GM21447 (cell line): ENCODE results near the gene FAM193A.
A peak's percentile ranks its signal among the peaks of the same experiment; 100 is the strongest.
"Not testable (repeated sequence)": the region's sequence is repeated elsewhere in the genome, so short reads cannot be mapped to it uniquely, and the experiment has no call there.

ENCODE experiments used
- ATAC-seq: cut with Tn5 transposase; IDR thresholded peaks from one replicate; pipeline ENCODE4 v1.9.1; 2021; ENCODE audit not compliant: unreplicated experiment

Gene FAM193A

GRCh38 chr4:2536193-2537010 is at the start of gene FAM193A:
TSS of gene FAM193A (plus strand) at chr4:2536647. CDS start at chr4:2536916, 269 bp downstream.
- peak; percentile 83 for ATAC-seq

GRCh38 chr4:2486981-2487380 is 49.5 kb upstream of the FAM193A start:
- ATAC-seq, result no peak

- ATAC-seq, result peak; percentile 49
These were observed 48.8 kb upstream of the FAM193A start for GRCh38 chr4:2487632-2488031.

- no peak for ATAC-seq
These were observed 47.2 kb upstream of the FAM193A start for GRCh38 chr4:2489081-2489805.

- no peak for ATAC-seq
These were observed 46.5 kb upstream of the FAM193A start for GRCh38 chr4:2489841-2490552.

- no peak for ATAC-seq
These were observed 43.5 kb upstream of the FAM193A start for GRCh38 chr4:2492970-2493369.

- ATAC-seq, result no peak
These were observed 41.5 kb upstream of the FAM193A start for GRCh38 chr4:2494992-2495391.

- ATAC-seq, result no peak
These were observed 39.1 kb upstream of the FAM193A start for GRCh38 chr4:2497324-2497723.

- peak; percentile 96 for ATAC-seq
These were observed 38.5 kb upstream of the FAM193A start for GRCh38 chr4:2497931-2498330.

- ATAC-seq, result no peak
These were observed 35.9 kb upstream of the FAM193A start for GRCh38 chr4:2500547-2500946.

GRCh38 chr4:2501034-2501594 is 35.3 kb upstream of the FAM193A start:
- ATAC-seq, result no peak

- no peak for ATAC-seq
These were observed 32.6 kb upstream of the FAM193A start for GRCh38 chr4:2503809-2504208.

GRCh38 chr4:2507259-2507658 is 29.2 kb upstream of the FAM193A start:
- no peak for ATAC-seq

- no peak for ATAC-seq
These were observed 28.6 kb upstream of the FAM193A start for GRCh38 chr4:2507855-2508254.

- no peak for ATAC-seq
These were observed 25.8 kb upstream of the FAM193A start for GRCh38 chr4:2510351-2511259.

- no peak for ATAC-seq
These were observed 24.8 kb upstream of the FAM193A start for GRCh38 chr4:2511645-2512131.

GRCh38 chr4:2512396-2513135 is 23.9 kb upstream of the FAM193A start:
- ATAC-seq, result no peak

- ATAC-seq, result not testable (repeated sequence)
These were observed 22.3 kb upstream of the FAM193A start for GRCh38 chr4:2514193-2514592.

- not testable (repeated sequence) for ATAC-seq
These were observed 21.5 kb upstream of the FAM193A start for GRCh38 chr4:2514944-2515343.
